PC-9 (cell line): ENCODE data around the gene COL4A6. TPM values are rescaled to one million over a fixed set of nuclear protein-coding genes. Genes with fewer than 3 reads are reported as not detected.
"Not testable (repeated sequence)": the region's sequence is repeated elsewhere in the genome, so short reads cannot be mapped to it uniquely, and the experiment has no call there.

Experiments used
- BruUV-seq: library from RNA; stranded (reverse); fragments of 400-500 nt; replicated peaks from 2 replicates; lab custom pipeline; 2021; lab: Mats Ljungman, UMichigan
- CTCF ChIA-PET: fragments of 300-600 bp; sonication (Branson Sonifier 250); formaldehyde crosslinking; loops from one replicate; lab custom pipeline; 2022; ENCODE audit warnings: antibody characterized with exemption; lab: Charles Lee
- POLR2A ChIA-PET: fragments of 300-600 bp; sonication (Branson Sonifier 250); formaldehyde crosslinking; loops from one replicate; lab custom pipeline; 2022; ENCODE audit warnings: antibody characterized with exemption; ENCODE audit not compliant: unreplicated experiment; lab: Charles Lee
- DNase-seq, 2 experiments: peaks; one replicate each; pipeline versions ENCODE4 v3.0.0 to v3.0.0-alpha.2; 2015 to 2022; ENCODE audit warnings: mixed read lengths in 1 of 2
- H2AFZ ChIP-seq: fragments of 200-600 bp; sonication (generic); 2 replicates; pipeline ENCODE4 v1.8.1; 2017; ENCODE audit warnings: antibody characterized with exemption
- H3F3A ChIP-seq: fragments of 200-600 bp; sonication (generic); 2 replicates; pipeline ENCODE4 v1.8.1; 2017; ENCODE audit warnings: antibody characterized with exemption, mild to moderate bottlenecking, low read depth; ENCODE audit not compliant: insufficient read depth
- H3K27ac ChIP-seq: fragments of 200-600 bp; sonication (generic); 2 replicates; pipeline ENCODE4 v1.6.1; 2016; ENCODE audit warnings: mixed run types
- H3K27me3 ChIP-seq: fragments of 200-600 bp; sonication (generic); 2 replicates; pipeline ENCODE4 v1.6.1; 2016; ENCODE audit warnings: low read depth, mixed run types; ENCODE audit not compliant: insufficient read depth
- H3K36me3 ChIP-seq: fragments of 200-600 bp; sonication (generic); 2 replicates; pipeline ENCODE4 v1.6.1; 2016; ENCODE audit warnings: low read depth, mixed run types
- H3K4me1 ChIP-seq: fragments of 200-600 bp; sonication (generic); replicated peaks from 2 replicates; pipeline ENCODE4 v1.6.1; 2016; ENCODE audit warnings: mixed run types; ENCODE audit not compliant: insufficient read depth
- H3K4me2 ChIP-seq: fragments of 200-600 bp; sonication (generic); 2 replicates; pipeline ENCODE4 v1.6.1; 2017; ENCODE audit warnings: mixed run types
- H3K4me3 ChIP-seq: fragments of 200-600 bp; sonication (generic); 2 replicates; pipeline ENCODE4 v1.6.1; 2016; ENCODE audit warnings: mixed run types
- H3K79me2 ChIP-seq: fragments of 200-600 bp; sonication (generic); 2 replicates; pipeline ENCODE4 v1.6.1; 2017; ENCODE audit warnings: low read depth, mixed run types
- H3K9me2 ChIP-seq: fragments of 200-600 bp; sonication (generic); 2 replicates; pipeline ENCODE4 v1.8.1; 2017; ENCODE audit warnings: mild to moderate bottlenecking; ENCODE audit not compliant: insufficient read depth
- H3K9me3 ChIP-seq: fragments of 200-600 bp; sonication (generic); 2 replicates; pipeline ENCODE4 v1.8.1; 2016; ENCODE audit warnings: low read depth; ENCODE audit not compliant: insufficient read depth
- H4K20me1 ChIP-seq: fragments of 200-600 bp; sonication (generic); 2 replicates; pipeline ENCODE4 v1.8.1; 2017; ENCODE audit not compliant: insufficient read depth
- EZH2 ChIP-seq: fragments of 200-600 bp; sonication (generic); IDR thresholded peaks from 2 replicates; pipeline ENCODE4 v1.8.0; 2017; ENCODE audit warnings: antibody characterized with exemption, low read depth
- intact Hi-C: fragments of 100-400 bp; cut with micrococcal nuclease; formaldehyde crosslinking; loops from one replicate; pipeline ENCODE4 v1.10.0; 2022; ENCODE audit not compliant: unreplicated experiment
- total RNA-seq: library from RNA; stranded (reverse); gene quantifications from 2 replicates; pipeline ENCODE4 v1.2.3, GENCODE V29; 2021
- TF ChIP-seq, protein P1 (sequence below): fragments of 200-600 bp; sonication (generic); conservative IDR thresholded peaks from 2 replicates; pipeline ENCODE4 v1.6.1; 2017; ENCODE audit warnings: mixed run types, antibody characterized with exemption, mild to moderate bottlenecking, moderate library complexity

COL4A6 gene
- total RNA-seq, 1 experiment from 2014 or later, result 15.5 TPM

- no peaks in the 10 kb centered on the region for H3K79me2 ChIP-seq
- no peaks in the 10 kb centered on the region for H3K27me3 ChIP-seq
- BruUV-seq, result no TSS peak
- POLR2A ChIA-PET, result no interaction called here
- peaks cover 62% of the 10 kb centered on the region for H3K4me1 ChIP-seq
- peak overlapping the region; percentile 28; the same call in 1 of the 2 replicates for H3K4me3 ChIP-seq
- intact Hi-C loops, result loop anchor here (1.0 to 5.0 kb wide), 3 partner anchors 83 to 2001 kb away; no protein-coding TSS in a partner anchor
- CTCF ChIA-PET, result no interaction called here
- peak overlapping the region; percentile 88 for H3K27ac ChIP-seq
- H3K4me2 ChIP-seq, result peak overlapping the region; percentile 70
- H2AFZ ChIP-seq, result peak overlapping the region; percentile 65
- H3K36me3 ChIP-seq, result no peaks in the 10 kb centered on the region
- no peaks in the 10 kb centered on the region for H3K9me3 ChIP-seq
- H4K20me1 ChIP-seq, result no peaks in the 10 kb centered on the region
- no peaks in the 10 kb centered on the region for H3K9me2 ChIP-seq
- peaks cover 53% of the 10 kb centered on the region for H3F3A ChIP-seq
- TF ChIP-seq, protein P1, sequence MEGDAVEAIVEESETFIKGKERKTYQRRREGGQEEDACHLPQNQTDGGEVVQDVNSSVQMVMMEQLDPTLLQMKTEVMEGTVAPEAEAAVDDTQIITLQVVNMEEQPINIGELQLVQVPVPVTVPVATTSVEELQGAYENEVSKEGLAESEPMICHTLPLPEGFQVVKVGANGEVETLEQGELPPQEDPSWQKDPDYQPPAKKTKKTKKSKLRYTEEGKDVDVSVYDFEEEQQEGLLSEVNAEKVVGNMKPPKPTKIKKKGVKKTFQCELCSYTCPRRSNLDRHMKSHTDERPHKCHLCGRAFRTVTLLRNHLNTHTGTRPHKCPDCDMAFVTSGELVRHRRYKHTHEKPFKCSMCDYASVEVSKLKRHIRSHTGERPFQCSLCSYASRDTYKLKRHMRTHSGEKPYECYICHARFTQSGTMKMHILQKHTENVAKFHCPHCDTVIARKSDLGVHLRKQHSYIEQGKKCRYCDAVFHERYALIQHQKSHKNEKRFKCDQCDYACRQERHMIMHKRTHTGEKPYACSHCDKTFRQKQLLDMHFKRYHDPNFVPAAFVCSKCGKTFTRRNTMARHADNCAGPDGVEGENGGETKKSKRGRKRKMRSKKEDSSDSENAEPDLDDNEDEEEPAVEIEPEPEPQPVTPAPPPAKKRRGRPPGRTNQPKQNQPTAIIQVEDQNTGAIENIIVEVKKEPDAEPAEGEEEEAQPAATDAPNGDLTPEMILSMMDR, result no peak
- TF ChIP-seq EZH2, result no peak
- peak; percentile 39 to 78 for DNase-seq
Measured at GRCh38 chrX:108396188-108396891, 41.9 kb downstream of the COL4A6 start.

DNA sequence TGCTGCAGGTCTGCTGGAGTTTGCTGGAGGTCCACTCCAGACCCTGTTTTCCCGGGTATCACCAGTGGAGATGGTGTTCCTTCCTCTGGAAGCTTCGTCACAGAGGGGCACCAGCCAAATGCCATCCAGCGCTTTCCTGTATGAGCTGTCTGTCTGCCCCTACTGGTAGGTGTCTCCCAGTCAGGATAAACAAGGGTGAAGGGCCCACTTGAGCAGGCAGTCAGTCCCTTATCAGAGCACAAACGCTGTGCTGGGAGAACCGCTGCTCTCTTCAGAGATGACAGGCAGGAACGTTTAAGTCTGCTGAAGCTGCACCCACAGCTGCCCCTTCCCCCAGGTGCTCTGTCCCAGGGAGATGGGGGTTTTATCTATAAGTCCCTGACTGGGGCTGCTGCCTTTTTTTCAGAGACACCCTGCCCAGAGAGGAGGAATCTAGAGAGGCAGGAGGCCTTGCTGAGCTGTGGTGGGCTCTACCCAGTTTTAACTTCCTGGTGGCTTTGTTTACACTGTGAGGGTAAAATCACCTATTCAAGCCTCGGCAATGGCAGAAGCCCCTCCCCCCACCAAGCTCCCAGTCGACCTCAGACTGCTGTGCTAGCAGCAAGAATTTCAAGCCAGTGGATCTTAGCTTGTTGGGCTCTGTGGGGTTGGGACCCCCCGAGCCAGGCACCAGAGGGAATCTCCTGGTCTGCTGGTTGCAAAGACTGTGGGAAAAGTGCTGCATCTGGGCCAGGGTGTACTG, 47.1 kb downstream of the COL4A6 start:
- POLR2A ChIA-PET, H3K79me2 ChIP-seq, H3K9me2 ChIP-seq, H3K27me3 ChIP-seq, H4K20me1 ChIP-seq, H2AFZ ChIP-seq, intact Hi-C loops, H3K4me3 ChIP-seq, BruUV-seq, H3K4me2 ChIP-seq, CTCF ChIA-PET, H3K9me3 ChIP-seq, DNase-seq, H3K36me3 ChIP-seq, H3F3A ChIP-seq, H3K27ac ChIP-seq: not testable (repeated sequence)
- H3K4me1 ChIP-seq, result peaks cover 13% of the 10 kb centered on the region

- Histone ChIP-seq H3K4me1 (no peaks in the 10 kb centered on the region), H3K4me2 (no peak overlapping the region), H4K20me1 (no peaks in the 10 kb centered on the region), H3K9me3 (no peaks in the 10 kb centered on the region), H3K4me3 (no peak overlapping the region), H3K9me2 (no peaks in the 10 kb centered on the region), H3K79me2 (no peaks in the 10 kb centered on the region), H3K27me3 (no peaks in the 10 kb centered on the region), H3K36me3 (no peaks in the 10 kb centered on the region), H2AFZ (no peak overlapping the region), H3F3A (no peaks in the 10 kb centered on the region), H3K27ac (no peak overlapping the region)
- intact Hi-C loops, result no loop called here
- CTCF ChIA-PET, result no interaction called here
- TF ChIP-seq, protein P1, result no peak
- TF ChIP-seq EZH2, result no peak
- POLR2A ChIA-PET, result no interaction called here
- DNase-seq, result no peak
- no TSS peak for BruUV-seq
Measured at GRCh38 chrX:108384783-108385182, 53.4 kb downstream of the COL4A6 start.
